ENCODE measurements around the gene CLIC5. TPM values are rescaled to one million over a fixed set of nuclear protein-coding genes. Genes with fewer than 3 reads are reported as not detected.

Gene CLIC5
- total RNA-seq, 4 donors from 2014 or later = 2.8 to 6.9 (median 5.0) TPM

GRCh38 chr6:46039646-46040045, 24.0 kb upstream of the CLIC5 start:
- no peak for TF ChIP-seq EP300 (IDR thresholded peaks at IDR 0.05)
- TF ChIP-seq POLR2AphosphoS5 (IDR thresholded peaks at IDR 0.05) = no peak
- no peak for TF ChIP-seq CTCF (IDR thresholded peaks at IDR 0.05)
- TF ChIP-seq POLR2A (IDR thresholded peaks at IDR 0.05) = no peak
- no peak for ATAC-seq
- Histone ChIP-seq H3K9me3 (no peaks in the 10 kb centered on the region), H3K27ac (no peak overlapping the region), H3K27me3 (no peaks in the 10 kb centered on the region), H3K4me1 (peaks cover 0 to 5% (median 0%) of the 10 kb centered on the region in 3 donors), H3K36me3 (no peaks in the 10 kb centered on the region), H3K4me3 (no peak overlapping the region)

- no peak for TF ChIP-seq CTCF (IDR thresholded peaks at IDR 0.05)
- no peak for TF ChIP-seq POLR2A (IDR thresholded peaks at IDR 0.05)
- no peak for TF ChIP-seq POLR2AphosphoS5 (IDR thresholded peaks at IDR 0.05)
- TF ChIP-seq EP300 (IDR thresholded peaks at IDR 0.05) = no peak
- H3K27me3 ChIP-seq = no peaks in the 10 kb centered on the region
- H3K27ac ChIP-seq = no peak overlapping the region
- H3K4me3 ChIP-seq = no peak overlapping the region
- no peaks in the 10 kb centered on the region for H3K36me3 ChIP-seq
- H3K4me1 ChIP-seq = no peaks in the 10 kb centered on the region
- no peak for ATAC-seq
- H3K9me3 ChIP-seq = no peaks in the 10 kb centered on the region
- 50 to 92% methylated on average over 1 of the region's 1 CpG for WGBS, 2 donors (ENCODE audit: low coverage in 1 of 2)
These were observed 21.3 kb upstream of the CLIC5 start for GRCh38 chr6:46036911-46037310.

- Histone ChIP-seq H3K27ac (no peak overlapping the region), H3K9me3 (no peaks in the 10 kb centered on the region), H3K27me3 (no peaks in the 10 kb centered on the region), H3K36me3 (no peaks in the 10 kb centered on the region), H3K4me1 (no peaks in the 10 kb centered on the region), H3K4me3 (no peak overlapping the region)
- TF ChIP-seq POLR2A (IDR thresholded peaks at IDR 0.05) (no peak), CTCF (IDR thresholded peaks at IDR 0.05) (no peak)
- no peak for ATAC-seq
- WGBS, 2 donors (ENCODE audit: low coverage in 1 of 2) = 75 to 100% methylated on average over 1 of the region's 1 CpG
These were observed 19.6 kb upstream of the CLIC5 start for GRCh38 chr6:46035242-46035641.

GRCh38 chr6:46032110-46032998, 16.7 kb upstream of the CLIC5 start:
- 55 to 75% methylated on average over 6 of the region's 6 CpGs for WGBS, 2 donors (ENCODE audit: low coverage in 1 of 2)

More at GRCh38 chr6:46032110-46032998, 16.7 kb upstream of the CLIC5 start:
- H3K4me1 ChIP-seq = no peaks in the 10 kb centered on the region
- no peak overlapping the region for H3K4me3 ChIP-seq
- H3K9me3 ChIP-seq = no peaks in the 10 kb centered on the region
- no peak overlapping the region for H3K27ac ChIP-seq
- TF ChIP-seq POLR2A (IDR thresholded peaks at IDR 0.05) = no peak
- no peak for TF ChIP-seq POLR2AphosphoS5 (IDR thresholded peaks at IDR 0.05)
- TF ChIP-seq EP300 (IDR thresholded peaks at IDR 0.05) = no peak
- TF ChIP-seq CTCF (IDR thresholded peaks at IDR 0.05) = no peak
- ATAC-seq = no peak
- no peaks in the 10 kb centered on the region for H3K27me3 ChIP-seq
- no peaks in the 10 kb centered on the region for H3K36me3 ChIP-seq

All from gastroesophageal sphincter (tissue), 4 donors.